Body of pancreas (tissue), 4 donors: Measurements from ENCODE around the gene ADGRL1.

Source experiments
- CTCF ChIP-seq, 7 experiments: fragments of 450-650 bp in 4 of 7; fragments of 200-600 bp in 3 of 7; sonication (generic) in 3 of 7; IDR thresholded peaks; one replicate each; pipeline ENCODE4 v1.5.1; 2016 to 2019; ENCODE audit warnings: antibody characterized with exemption in 7 of 7
- POLR2A ChIP-seq, 3 donors: fragments of 450-650 bp; IDR thresholded peaks; one replicate each; pipeline ENCODE4 v1.6.1; 2016; ENCODE audit warnings: antibody characterized with exemption in 3 of 3, mild to moderate bottlenecking in 2 of 3

GRCh38 chr19:14187561-14187960 lies 18.4 kb downstream of the ADGRL1 start:
- no peak for TF ChIP-seq CTCF (IDR thresholded peaks at IDR 0.05)
- no peak for TF ChIP-seq POLR2A (IDR thresholded peaks at IDR 0.05)
